ENCODE data around the gene ZFPM1.
"Not testable (repeated sequence)": the region's sequence is repeated elsewhere in the genome, so short reads cannot be mapped to it uniquely, and the experiment has no call there.

ZFPM1 gene

DNA sequence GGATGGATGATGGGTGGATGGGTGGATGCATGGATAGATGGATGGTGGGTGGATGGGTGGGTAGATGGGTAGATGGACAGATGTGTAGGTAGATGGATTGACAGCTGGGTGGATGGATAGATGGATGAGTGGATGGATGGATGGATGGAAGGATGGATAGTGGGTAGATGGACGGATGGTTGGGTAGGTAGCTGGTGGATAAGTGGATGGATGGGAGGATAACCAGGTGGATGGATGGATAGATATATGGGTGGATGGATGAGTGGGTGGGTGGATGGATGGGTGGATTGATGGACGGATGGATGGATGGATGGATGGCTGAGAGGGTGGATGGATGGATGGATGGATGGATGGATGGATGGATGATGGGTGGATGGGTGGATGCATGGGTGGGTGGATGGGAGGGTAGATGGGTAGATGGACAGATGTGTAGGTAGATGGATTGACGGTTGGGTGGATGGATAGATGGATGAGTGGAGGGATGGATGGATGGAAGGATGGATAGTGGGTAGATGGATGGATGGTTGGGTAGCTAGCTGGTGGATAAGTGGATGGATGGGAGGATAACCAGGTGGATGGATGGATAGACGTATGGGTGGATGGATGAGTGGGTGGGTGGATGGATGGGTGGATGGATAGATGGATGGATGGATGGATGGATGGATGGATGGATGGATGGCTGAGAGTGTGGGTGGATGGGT, 65.5 kb downstream of the ZFPM1 start:
- DNase-seq: not testable (repeated sequence)

DNA sequence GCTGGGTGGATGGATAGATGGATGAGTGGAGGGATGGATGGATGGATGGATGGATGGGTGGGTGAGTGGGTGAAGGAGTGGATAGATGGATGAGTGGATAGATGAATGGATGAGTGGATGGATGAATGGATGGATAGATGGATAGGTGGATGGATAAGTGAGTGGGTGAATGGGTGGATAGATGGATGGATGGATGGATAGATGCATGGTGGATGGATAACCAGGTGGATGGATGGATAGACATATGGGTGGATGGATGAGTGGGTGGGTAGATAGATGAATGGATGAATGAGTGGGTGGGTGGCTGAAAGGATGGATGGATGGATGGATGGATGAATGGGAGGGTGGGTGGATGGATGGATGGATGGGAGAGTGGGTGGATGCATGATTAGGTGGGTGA, 66.2 kb downstream of the ZFPM1 start:
- no peak for DNase-seq

DNA sequence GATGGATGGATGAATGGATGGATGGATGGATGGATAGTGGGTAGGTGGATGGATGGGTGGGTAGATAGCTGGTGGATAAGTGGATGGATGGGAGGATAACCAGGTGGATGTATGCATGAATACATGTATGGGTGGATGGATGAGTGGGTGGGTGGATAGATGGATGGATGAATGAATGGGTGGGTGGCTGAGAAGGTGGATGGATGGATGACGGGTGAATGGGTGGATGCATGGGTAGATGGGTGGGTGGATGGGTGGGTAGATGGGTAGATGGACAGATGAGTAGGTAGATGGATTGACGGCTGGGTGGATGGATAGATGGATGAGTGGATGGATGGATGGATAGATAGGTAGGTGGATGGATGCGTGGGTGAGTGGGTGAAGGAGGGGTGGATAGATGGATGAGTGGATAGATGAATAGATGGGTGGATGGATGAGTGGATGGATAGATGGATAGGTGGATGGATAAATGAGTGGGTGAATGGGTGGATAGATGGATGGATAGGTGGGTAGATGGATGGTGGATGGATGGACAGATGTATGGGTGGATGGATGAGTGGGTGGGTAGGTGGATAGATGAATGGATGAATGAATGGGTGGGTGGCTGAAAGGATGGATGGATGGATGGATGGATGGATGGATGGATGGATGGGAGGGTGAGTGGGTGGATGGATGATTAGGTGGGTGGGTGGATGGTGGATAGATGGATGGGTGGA, 67.0 kb downstream of the ZFPM1 start:
- DNase-seq: no peak

DNA sequence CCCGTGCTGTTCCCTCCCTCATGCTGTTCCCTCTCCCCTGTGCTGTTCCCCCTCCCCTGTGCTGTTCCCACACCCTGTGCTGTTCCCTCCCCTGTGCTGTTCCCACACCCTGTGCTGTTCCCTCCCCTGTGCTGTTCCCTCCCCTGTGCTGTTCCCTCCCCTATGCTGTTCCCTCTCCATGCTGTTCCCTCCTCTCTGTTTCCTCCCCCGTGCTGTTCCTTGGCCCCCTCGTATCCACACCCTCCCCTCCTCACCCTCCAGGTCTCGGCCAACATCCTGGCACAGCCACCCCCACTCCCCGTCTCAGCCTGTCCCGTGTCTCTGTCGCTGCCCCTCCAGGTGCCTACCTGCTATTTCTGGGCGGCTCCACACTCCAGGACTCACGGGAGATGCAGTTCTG, 68.6 kb downstream of the ZFPM1 start:
- no peak for DNase-seq

DNA sequence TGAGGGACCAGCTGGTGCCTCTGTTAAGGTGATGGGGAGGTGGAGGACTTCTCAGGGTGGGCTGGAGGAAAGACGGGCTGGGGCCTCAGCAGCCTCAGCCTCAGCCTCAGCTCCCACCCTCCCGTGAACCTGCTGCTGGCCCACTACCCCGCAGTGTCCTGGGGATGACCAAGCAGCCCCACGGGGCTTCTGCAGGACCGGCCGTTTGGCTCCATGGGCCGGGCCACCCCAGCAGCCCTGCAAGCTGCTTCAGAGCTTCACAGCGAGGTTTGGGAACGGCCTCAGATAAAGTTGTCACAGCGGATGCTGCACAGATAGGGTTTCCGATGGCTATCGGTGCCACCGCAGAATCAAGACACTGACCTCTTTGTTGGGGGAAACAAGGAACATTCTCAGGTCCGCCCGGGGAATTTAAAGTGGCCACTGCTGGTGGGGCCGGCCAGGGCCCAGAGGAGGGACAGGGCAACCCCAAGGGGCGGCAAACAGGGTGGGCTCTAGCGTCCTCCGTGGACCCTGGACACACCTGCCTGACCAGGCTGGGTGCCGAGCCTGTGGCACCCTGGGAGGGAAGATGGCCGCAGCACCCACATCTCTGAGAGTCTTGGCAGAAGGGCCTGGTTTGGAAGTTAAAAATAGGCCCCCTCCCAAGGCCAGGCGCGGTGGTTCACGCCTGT, 69.3 kb downstream of the ZFPM1 start:
- no peak for DNase-seq

DNA sequence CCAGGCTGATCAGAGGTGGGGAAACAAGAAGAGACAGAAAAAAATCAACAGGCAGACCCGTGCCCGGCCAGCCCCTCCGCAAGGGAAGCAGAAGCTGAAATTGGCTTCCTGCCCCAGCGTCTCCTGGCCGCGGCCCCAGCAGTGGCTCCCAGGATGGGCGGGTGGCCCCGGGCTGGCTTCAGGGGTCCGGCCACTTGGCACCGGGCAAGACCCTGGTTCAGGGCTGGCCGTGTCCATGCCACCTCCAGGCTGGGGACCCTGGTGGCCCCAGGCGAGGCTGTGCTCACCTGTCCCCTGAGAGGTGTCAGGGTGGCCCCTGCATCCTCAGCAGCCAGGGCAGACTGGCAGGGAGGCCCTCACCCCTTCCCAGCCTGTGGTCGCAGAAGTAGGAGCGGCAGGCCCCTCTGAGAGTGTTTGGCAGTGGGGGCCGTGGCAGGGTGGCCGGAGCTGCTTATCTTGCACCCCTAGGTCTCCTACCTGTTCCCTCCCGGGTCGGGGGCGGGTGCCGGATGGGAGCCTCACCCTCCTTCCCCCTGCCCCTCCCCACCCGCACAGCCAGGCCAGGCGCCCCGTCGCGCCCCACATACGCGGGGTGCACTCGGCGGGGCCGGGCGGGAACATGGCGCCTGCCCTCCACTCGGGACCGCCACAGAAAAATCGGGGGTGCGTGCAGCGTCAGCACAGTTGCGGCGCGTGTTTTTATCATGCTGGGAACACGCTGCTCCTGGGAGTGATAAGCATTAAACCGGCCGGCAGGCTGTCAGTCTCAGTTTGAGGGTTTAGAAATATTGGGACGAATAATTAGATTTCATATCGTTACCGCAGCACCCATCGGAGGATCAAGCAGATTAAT, 70.5 kb downstream of the ZFPM1 start:
- DNase-seq: no peak

DNA sequence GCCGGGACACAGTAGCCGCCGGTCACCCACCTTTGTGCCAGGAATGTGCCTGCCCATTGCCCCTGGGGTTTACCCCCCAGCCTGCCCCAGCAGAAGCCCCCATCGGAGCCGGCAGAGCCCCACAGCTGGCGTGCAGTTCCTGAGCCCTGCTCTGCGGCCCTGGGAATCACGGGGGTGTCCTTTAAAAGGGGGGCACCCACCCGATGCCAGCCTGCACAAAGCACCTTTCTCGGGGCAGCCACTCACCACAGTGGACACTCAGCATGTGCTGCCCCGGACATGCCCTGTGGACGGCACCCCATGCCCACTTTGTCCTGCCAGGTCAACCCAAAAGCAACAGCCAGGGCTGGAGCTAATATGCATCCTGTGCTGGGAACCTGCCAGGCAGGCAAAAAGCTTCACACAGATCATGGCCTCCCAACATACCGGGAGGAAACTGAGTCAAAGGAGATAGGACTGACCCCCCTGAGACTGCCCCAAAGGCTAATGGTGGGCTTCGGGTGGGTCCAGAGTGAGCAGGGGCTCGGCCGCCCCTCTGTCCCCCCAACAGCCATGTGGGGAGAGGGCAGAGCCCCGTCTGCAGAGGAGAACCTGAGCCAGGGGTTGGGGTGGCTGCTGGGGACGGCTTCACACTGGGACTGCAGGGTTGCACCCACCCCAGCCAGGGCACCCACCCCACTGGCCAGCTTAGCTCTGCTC, 71.3 kb downstream of the ZFPM1 start:
- no peak for DNase-seq

DNA sequence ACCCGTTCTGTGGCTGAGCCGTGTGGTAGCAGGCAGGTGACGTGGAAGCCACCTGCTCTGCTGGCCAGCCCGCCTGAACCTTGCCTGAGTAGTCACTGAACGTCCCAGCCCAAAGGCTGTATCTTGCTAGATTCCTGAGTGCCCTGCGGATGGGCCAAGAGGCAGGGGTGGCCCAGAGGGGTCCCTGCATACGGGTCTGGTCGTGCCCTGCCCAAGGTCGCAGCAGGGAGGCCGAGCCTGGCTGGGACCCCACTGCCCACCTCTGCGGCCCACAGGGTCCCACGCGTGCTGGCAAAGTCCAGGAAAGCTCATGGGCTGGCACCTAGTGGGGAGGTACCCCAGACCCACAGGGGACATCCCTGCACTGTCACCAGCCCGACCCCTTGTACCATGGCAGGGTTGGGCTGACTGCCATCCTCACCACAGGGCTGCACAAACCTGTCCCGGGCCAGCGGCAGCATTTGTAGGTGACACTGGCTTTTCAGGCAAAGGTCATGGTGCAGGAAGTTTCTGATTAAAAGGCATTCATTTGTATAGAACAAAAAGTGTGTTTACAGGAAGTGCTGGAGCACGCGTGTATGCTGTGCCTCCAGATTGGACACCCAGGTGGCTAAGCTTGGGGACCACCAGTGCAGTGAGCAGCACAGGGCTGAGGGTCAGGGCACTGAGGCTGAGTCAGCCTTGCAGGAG, 72.0 kb downstream of the ZFPM1 start:
- DNase-seq: no peak

DNA sequence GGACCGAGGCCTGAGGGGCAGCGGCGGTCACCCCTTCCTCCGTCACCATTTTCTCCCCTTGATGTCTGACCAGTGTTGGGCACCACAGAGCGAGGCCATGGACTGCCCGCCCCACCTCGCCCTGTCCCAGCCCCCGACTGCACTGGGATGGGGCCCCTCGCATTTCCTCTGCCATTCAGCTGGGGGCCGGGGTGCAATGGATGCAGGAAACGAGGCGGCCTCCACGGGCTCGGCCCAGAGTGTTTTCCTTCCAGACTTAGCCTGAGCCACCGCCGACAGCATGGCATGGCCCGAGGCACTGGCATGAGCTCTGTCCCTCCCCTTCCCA, 72.5 kb downstream of the ZFPM1 start:
- DNase-seq: no peak

DNA sequence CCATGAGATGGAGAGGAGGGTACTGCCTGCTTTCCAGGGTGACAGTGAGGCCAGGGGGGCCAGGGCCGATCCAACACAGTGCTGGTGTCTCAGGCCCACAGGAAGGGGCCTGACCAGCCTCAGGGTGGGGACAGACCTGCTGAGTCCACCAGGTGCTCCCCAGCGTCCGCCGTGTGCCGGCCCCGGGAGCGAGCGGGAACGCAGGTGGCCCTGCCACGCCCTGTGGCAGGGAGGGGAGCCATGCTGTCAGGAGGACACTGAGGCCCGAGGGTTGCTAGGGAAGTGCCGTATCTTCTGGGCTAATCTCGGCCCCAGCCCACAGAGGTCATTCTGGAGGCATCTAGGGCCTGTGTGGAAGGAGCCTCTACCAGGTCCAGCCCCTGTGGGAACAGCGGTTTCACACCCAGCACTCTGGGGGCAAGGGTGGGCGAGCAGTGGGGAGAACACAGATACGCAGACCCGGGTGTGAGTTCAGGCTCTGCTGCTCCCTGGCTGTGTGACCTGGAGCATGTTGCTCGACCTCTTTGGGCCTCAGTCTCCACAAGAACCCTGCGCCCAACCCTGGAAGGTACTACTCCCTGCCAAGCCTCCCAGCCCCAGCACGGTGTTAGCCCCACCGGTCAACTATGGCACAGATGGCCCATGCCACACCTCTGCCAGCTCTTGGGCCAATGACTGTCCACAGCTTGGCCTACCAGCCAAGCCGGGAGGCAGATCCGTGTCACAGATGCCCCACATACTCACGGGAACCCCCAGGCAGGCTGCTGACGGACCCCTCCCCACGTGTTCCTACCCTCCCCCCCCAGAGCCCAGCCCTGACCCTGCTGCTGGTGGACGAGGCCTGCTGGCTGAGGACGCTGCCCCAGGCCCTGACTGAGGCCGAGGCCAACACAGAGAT, 73.2 kb downstream of the ZFPM1 start:
- no peak for DNase-seq

DNA sequence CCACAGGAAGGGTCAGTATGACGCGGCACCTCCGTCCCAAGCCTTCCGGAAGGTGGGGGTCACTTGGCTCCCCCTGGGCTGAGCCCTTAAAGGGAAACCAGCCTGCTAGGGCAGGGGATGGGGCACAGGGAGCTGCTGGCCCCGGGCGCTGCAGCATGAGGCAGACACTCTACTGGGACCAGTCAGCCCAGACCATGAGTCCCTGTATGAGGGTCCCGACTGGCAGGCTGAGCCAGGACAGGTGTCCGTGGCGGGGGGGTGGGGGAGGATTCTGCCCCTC, 73.8 kb downstream of the ZFPM1 start:
- no peak for DNase-seq

DNA sequence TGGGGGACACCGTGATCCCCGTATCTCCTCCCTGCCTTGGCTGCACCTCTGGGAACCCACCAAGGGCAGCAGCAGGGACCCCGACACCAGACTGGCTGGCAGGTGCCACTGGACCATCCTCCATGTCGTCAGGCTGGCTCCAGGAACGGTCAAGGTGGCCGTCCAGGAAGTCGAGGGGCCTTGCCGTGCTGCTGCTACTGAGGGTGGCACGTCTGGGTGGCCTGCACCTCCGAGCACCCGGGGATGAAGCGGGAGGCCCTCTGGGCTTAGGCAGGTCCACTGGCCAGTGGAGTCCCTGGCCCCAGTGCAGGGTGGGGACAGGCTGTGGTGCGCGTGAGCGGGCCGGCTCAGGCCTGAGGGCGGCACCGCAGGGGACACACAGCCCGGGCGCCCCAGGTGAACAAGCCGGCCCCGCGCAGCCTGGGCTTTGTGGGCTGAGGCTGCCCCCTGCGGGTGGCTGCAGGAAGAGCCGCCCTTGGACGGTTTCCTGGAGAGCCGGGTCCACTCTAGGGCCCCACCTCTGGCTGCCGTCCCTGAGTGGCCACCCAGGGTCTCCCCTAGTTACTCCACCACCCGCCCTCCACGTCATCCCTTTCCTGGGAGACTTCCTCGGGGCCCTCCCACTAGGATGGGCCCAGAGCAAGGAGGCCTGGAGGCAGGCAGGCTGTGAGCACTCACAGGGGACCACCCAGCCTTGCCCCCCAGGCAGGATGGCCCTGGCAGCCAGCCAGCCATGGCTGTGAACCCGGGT, 74.3 kb downstream of the ZFPM1 start:
- DNase-seq: peak; percentile 50

DNA sequence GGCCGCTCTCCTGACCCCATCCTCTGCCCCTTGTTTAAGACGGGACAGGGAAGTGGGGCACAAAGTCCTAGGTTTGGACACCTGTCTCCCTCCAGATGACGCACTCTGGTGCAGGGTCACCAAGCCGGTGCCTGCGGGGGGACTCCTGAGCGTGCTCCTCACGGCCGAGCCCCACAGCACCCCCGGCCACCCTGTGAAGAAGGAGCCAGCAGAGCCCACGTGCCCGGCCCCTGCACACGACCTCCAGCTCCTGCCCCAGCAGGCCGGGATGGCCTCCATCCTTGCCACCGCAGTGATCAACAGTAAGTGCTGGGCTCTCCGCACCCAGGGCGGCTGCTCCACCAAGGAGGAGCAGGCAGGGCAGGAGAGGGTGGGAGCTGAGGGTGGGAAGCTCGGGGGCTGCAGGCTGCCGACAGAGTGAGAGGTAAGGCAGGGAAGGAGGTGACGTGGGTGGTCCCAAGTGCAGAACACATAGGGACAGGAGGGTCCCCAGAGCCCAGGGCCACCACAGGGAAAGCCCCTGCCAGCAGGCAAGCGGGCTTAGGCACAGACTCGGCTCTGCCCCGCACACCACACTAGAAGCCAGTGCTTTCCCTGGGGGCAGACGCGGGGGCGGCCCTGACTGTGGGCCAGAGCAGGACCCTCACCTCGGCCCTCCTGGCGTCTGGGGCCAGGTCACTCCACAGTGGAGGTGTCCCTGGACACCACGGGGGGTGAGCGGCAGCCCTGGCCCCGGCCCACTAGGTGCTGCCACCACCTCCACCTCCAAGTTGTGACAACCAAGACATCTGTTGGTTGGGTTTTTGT, 75.1 kb downstream of the ZFPM1 start:
- no peak for DNase-seq

DNA sequence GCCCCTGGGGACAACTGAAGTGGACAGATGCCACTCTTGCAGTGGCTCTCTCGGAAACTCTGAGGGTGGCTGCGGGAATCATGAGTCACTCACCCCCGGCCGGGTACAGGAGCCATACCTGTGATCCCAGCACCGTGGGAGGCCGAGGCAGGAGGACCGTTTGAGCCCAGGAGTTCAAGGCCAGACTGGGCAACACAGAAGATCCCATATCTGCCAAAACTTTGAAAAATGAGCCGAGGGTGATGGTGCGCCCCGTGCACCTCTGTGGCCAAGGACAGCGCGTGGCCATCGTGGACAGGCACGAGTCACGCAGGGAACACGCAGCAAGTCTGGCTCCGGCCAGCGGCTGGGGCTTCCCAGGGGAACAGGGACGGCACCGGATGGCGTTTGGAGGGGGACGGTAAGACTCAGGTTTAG, 75.8 kb downstream of the ZFPM1 start:
- no peak for DNase-seq

DNA sequence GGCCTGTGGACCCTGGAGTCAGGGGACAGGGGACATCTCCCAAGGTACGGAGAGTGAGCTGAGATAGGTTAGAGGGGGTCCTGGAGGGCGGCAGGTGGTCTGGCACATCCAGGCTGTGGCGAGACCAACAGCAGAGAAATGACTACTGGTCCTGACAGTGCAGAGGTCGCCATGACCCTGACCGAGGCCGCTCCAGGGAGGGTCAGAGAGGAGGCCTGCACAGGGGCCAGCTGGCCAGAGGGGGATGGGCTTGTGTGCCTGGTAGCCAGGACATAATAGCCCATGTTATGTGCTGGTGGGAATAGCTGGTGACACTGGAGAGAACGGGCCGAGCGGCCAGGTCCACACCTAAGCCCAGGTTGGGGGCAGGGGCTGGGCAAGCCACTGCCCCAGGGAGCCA, 76.5 kb downstream of the ZFPM1 start:
- DNase-seq: no peak

DNA sequence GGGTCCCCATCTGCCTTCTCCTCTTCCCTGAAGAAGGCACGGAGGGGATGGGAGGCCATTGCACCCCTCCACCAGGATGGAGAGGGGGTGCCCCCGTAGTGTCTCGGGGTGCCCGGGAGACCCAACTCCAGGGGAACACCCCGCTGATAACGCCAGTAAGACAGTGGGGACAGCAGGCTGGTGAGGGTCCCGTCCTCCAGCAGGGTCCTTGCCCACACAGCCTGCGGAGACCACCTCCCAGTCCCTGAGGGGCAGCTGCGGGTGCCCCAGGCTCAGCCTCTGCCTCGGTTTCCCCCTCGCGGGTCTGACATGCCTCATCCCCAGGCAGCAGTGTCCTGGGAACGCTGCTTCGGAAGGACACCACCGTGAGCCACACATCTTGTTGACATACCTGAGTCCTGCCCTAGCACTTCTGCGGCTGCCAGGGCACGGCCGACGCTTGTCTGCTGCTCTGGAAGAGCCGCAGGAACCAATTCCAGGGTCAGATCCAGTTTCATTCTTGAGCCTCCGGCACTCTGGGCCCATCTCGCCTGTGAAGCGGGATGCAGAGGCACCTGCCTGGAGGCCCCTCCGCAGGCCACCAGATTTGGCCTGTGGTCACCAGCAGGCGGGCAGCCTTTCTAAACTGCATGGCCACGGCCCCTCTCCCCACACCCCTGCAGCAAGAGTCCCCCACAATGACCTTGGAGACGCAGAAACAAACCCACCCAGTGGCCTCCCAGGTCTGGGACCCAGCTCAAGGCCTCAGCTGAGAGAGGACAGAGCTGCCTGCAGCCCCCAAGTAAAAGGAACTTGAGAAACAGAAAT, 77.2 kb downstream of the ZFPM1 start:
- DNase-seq: no peak

DNA sequence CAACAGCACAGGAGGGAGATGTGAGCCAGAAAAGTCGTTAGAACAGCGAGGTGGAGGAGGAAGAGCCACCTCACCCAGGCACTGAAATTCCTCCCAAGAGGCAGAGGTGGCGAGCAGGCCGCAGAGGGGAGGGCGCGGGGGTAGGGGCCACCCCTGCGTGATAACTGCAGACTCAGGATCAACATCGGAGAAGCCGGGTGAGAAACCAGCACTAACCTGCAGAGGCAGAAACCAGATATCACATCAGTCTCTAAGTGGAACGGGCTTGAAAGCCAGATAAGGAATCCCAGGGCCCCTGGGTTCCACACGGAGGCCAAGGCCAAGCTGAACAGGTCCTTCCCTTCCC, 77.8 kb downstream of the ZFPM1 start:
- no peak for DNase-seq

DNA sequence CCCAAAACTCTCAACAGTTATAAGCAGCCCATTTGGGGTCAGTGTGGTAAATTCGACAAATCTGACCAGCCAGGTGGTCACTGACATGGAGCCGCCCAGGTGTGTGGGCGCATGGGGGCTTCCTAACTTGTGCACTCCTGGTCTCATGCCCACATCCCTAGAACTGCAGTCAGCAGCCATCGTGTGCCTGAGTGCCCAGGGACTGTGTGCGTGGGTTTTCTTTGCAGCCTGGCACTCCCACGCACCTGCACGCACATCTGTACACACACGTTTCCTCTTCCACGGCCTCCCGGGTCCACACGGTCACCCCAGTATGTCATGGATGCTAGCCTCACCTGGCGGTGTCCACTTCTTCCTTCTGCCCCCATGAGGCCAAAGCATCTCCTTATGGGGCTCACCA, 78.3 kb downstream of the ZFPM1 start:
- no peak for DNase-seq

DNA sequence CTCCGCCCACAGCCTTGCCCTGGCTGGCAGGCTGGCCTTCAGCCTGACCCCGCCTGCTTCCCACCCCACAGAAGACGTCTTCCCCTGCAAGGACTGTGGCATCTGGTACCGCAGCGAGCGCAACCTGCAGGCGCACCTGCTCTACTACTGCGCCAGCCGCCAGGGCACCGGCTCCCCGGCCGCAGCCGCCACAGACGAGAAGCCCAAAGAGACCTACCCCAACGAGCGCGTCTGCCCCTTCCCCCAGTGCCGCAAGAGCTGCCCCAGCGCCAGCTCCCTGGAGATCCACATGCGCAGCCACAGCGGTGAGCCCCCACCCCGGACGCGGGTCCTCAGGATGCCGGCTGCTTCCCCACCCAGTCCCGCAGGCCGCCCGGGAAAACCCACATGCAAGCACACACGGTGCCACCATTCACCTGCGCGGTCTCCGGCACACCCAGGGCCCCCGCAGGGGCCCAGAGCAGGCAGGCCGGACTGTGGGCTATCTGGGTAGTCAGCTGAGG, 78.9 kb downstream of the ZFPM1 start:
- no peak for DNase-seq

Data from fibroblast of skin of right biceps (primary cell).